Suprapubic skin (tissue), 4 donors: ENCODE measurements around the gene RERE. TPM values are rescaled to one million over a fixed set of nuclear protein-coding genes. Genes with fewer than 3 reads are reported as not detected.

Experiments
- DNase-seq, 2 donors: peaks; one replicate each; pipeline ENCODE4 v3.0.0-alpha.2; 2019; ENCODE audit warnings: low spot score in 2 of 2
- H3K27ac ChIP-seq: fragments of 200-600 bp; sonication (generic); one replicate; pipeline ENCODE4 v1.5.1; 2019
- H3K27me3 ChIP-seq: fragments of 200-600 bp; sonication (generic); one replicate; pipeline ENCODE4 v1.5.1; 2019
- H3K36me3 ChIP-seq: fragments of 200-600 bp; sonication (generic); one replicate; pipeline ENCODE4 v1.5.1; 2019
- H3K4me1 ChIP-seq: fragments of 200-600 bp; sonication (generic); one replicate; pipeline ENCODE4 v1.5.1; 2019
- H3K4me3 ChIP-seq: fragments of 200-600 bp; sonication (generic); one replicate; pipeline ENCODE4 v1.5.1; 2019; ENCODE audit warnings: mild to moderate bottlenecking
- H3K9me3 ChIP-seq: fragments of 200-600 bp; sonication (generic); one replicate; pipeline ENCODE4 v1.5.1; 2019
- EP300 ChIP-seq: sonication (generic); formaldehyde crosslinking; IDR thresholded peaks from one replicate; pipeline ENCODE4 v1.6.1; 2017; ENCODE audit warnings: antibody characterized with exemption
- POLR2A ChIP-seq, 2 donors: fragments of 450-650 bp; IDR thresholded peaks; one replicate each; pipeline ENCODE4 v1.6.1; 2017; ENCODE audit warnings: antibody characterized with exemption in 2 of 2, mild to moderate bottlenecking in 2 of 2, moderate library complexity in 2 of 2
- POLR2AphosphoS5 ChIP-seq, 3 donors: sonication (generic); formaldehyde crosslinking; IDR thresholded peaks; one replicate each; pipeline ENCODE4 v1.6.1; 2017; ENCODE audit warnings: antibody characterized with exemption in 3 of 3
- WGBS: methylation state at CpG from one replicate; pipeline ENCODE4 v1.1.5; 2018; 5-methylcytosine and 5-hydroxymethylcytosine counted together
- total RNA-seq, 4 donors: library from RNA; depleted of rRNA; stranded (reverse); fragments of >200 nt; gene quantifications; one replicate each; pipeline ENCODE4 v1.1.0, GENCODE V29; 2016
- TF ChIP-seq, protein P1 (sequence below), 2 donors: fragments of 200-600 bp in 1 of 2; fragments of 450-650 bp in 1 of 2; sonication (generic) in 1 of 2; IDR thresholded peaks; one replicate each; pipeline ENCODE4 v1.5.1; 2016 to 2019; ENCODE audit warnings: antibody characterized with exemption in 2 of 2, mild to moderate bottlenecking in 1 of 2, moderate library complexity in 1 of 2

The RERE gene
- total RNA-seq = 100 to 1,000 TPM in 2 of 4 donors, 10 to 100 TPM in 2; 43.4 to 113 (median 83.3) TPM

DNA sequence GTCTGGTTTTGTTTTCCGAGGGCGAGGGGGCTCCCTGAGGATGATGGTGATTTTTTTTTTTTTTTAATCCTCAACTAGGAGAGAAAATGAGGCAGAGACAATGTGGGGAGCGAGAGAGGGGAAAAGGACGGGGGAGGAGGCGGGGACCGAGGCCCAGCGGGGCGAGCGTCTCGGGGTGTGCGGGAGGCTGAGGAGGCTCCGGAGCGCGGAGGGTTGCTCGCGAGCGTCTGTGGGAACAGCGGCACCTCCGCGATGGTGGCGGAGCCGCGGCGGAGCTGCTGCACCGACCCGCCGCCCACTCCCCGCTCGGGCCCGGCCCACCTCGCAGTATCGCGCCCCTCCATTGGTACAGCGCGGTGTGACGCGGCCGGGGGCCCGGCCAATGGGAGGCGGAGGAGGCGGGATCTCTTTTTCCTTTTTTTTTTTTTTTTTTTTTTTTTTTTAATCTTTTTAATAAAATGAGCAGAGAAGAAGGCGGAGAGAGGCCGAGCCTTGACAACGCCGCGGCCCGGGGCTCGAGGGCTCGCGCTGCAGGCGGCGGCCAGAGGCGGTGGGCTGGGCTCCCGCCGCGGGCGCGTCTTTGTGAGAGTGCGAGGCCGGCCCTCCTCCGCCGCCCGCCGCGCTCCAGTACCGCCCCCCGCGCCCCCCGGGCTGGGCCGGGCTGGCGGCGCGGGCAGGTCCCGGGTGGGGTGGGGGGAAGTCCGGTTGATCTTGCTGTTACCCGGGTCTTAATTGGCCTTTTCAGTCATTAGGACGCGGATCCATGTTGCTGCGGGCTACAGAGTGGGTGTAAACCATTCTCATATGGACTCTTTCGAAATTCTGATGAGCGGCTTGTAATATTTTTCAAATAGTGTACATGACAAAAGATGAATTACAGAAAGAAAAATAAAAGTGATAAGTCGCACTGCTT lies at the start of gene RERE:
Gene RERE (minus strand): TSS at position 229 of the 913 bp plus-strand sequence.
- TF ChIP-seq POLR2AphosphoS5 (IDR thresholded peaks at IDR 0.05) (peak; percentile 80 to 91 (median 81)), EP300 (no peak), POLR2A (IDR thresholded peaks at IDR 0.05) (peak; percentile 85 to 92)
- TF ChIP-seq, protein P1, sequence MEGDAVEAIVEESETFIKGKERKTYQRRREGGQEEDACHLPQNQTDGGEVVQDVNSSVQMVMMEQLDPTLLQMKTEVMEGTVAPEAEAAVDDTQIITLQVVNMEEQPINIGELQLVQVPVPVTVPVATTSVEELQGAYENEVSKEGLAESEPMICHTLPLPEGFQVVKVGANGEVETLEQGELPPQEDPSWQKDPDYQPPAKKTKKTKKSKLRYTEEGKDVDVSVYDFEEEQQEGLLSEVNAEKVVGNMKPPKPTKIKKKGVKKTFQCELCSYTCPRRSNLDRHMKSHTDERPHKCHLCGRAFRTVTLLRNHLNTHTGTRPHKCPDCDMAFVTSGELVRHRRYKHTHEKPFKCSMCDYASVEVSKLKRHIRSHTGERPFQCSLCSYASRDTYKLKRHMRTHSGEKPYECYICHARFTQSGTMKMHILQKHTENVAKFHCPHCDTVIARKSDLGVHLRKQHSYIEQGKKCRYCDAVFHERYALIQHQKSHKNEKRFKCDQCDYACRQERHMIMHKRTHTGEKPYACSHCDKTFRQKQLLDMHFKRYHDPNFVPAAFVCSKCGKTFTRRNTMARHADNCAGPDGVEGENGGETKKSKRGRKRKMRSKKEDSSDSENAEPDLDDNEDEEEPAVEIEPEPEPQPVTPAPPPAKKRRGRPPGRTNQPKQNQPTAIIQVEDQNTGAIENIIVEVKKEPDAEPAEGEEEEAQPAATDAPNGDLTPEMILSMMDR (IDR thresholded peaks at IDR 0.05) = no peak
- WGBS = under 1% methylated on average over 53 of the region's 82 CpGs
- Histone ChIP-seq H3K27ac (peak within 1 kb of the TSS; percentile 99), H3K27me3 (no peaks in the 10 kb centered on the region), H3K4me3 (peak within 1 kb of the TSS; percentile 80), H3K36me3 (no peaks in the 10 kb centered on the region), H3K9me3 (no peaks in the 10 kb centered on the region), H3K4me1 (peaks cover 53% of the 10 kb centered on the region)
- DNase-seq = peak; percentile 94 to 95

DNA sequence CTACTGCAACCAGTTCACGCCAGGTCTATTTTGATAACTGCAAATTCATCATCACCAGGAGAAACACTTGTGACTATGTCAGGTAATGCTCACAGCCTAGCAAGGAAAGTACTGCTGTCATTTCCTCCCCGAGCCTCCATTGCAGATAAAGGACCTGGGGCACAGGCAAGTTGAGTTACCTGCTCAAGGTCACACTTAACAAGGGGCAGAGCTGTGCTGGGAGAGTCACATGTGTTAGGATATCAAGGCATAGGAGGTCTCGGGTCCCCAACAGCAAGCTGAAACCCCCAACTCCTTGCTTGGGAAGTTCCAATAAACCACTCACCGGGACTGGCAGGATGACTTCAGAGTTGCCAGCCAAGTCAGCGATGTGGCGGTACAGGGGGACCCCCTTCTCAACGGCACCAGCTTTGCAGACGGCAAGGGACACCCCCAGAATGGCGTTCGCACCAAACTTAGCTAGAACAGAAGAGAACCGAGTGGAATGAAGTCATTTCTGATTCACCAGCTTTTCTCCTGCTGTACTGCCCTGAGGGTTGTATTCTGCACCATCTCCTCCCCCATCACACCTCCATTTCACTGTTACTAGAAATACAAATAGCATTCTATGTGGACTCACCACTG lies 49.5 kb upstream of the RERE start:
- no peak overlapping the region for H3K27ac ChIP-seq
- no peaks in the 10 kb centered on the region for H3K27me3 ChIP-seq
- TF ChIP-seq POLR2AphosphoS5 (IDR thresholded peaks at IDR 0.05) (no peak), POLR2A (IDR thresholded peaks at IDR 0.05) (no peak), EP300 (no peak)
- TF ChIP-seq, protein P1 (IDR thresholded peaks at IDR 0.05) = no peak
- WGBS = 89% methylated on average over 10 of the region's 11 CpGs
- DNase-seq = no peak
- no peaks in the 10 kb centered on the region for H3K9me3 ChIP-seq
- H3K4me3 ChIP-seq = no peak overlapping the region
- peaks cover 100% of the 10 kb centered on the region for H3K36me3 ChIP-seq
- peaks cover 17% of the 10 kb centered on the region for H3K4me1 ChIP-seq

DNA sequence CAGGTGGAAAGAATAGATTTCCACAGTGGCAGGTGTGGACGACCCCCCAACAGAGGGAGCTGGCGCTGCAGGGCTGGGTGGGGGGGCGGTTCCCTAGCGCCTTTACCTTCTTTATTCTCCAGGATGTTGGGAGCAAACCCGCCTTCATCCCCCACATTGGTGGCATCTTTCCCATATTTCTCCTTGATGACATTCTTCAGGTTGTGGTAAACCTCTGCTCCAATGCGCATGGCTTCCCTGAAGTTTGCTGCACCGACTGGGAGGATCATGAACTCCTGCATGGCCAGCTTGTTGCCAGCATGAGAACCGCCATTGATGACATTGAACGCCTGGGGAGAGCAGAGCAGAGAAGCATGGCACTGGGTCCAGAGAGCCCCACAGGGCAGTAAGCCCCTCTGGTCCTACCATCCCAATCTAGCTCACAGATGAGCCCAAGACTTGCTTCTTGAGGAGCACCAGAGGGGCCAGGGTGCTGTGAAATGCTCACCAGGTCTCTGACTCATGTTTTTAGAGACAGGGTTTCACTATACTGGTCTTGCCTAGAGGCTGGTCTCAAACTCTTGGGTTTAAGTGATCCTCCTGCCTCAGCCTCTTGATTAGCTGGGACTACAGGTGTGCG lies 48.8 kb upstream of the RERE start:
- H3K9me3 ChIP-seq = no peaks in the 10 kb centered on the region
- DNase-seq = no peak
- H3K4me1 ChIP-seq = peaks cover 10% of the 10 kb centered on the region
- TF ChIP-seq EP300 (no peak), POLR2A (IDR thresholded peaks at IDR 0.05) (no peak), POLR2AphosphoS5 (IDR thresholded peaks at IDR 0.05) (no peak)
- TF ChIP-seq, protein P1 (IDR thresholded peaks at IDR 0.05) = no peak
- H3K36me3 ChIP-seq = peaks cover 100% of the 10 kb centered on the region
- H3K4me3 ChIP-seq = no peak overlapping the region
- H3K27me3 ChIP-seq = no peaks in the 10 kb centered on the region
- WGBS = 74% methylated on average over 10 of the region's 10 CpGs
- no peak overlapping the region for H3K27ac ChIP-seq

DNA sequence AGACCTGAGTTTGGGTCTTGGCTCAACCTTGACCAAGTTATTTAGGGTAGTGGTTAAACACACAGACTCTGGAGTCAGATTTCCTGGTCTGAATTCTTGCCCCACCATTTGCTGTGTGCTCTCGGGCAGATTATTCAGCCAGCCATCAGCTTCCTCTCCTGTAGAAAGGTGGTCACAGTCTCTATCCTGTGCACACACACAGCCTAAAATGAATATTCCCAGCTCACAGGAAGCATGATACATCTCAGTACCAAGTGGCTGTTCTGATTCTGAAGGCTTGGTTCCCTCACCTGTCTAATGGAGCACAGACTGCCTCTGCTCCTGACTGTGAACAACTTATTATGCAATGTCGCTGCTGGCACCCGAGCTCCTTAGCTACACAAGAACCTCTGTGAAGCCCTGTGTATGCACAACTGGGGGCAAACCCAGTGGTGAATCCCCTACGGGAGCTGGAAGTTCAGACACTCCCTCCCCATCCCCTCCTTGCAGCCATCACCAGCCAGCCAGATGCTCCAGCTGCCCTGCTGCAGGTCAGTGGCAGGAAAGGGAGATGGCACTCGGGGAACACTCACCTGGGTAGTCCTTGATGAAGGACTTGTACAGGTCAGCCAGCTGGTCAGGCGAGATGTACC lies 47.4 kb upstream of the RERE start:
- DNase-seq = no peak
- no peaks in the 10 kb centered on the region for H3K9me3 ChIP-seq
- H3K4me1 ChIP-seq = no peaks in the 10 kb centered on the region
- no peaks in the 10 kb centered on the region for H3K27me3 ChIP-seq
- no peak overlapping the region for H3K4me3 ChIP-seq
- H3K27ac ChIP-seq = no peak overlapping the region
- no peak for TF ChIP-seq POLR2AphosphoS5 (IDR thresholded peaks at IDR 0.05)
- TF ChIP-seq, protein P1 (IDR thresholded peaks at IDR 0.05) = no peak
- TF ChIP-seq EP300 = no peak
- TF ChIP-seq POLR2A (IDR thresholded peaks at IDR 0.05) = no peak
- peaks cover 100% of the 10 kb centered on the region for H3K36me3 ChIP-seq
- WGBS = 84% methylated on average over 6 of the region's 6 CpGs
